Neural progenitor cell (in vitro differentiated cells): ENCODE measurements around the gene PBX2. TPM values are rescaled to one million over a fixed set of nuclear protein-coding genes. Genes with fewer than 3 reads are reported as not detected.

Experiments
- DNase-seq: peaks from one replicate; pipeline ENCODE4 v3.0.0-alpha.2; 2016; ENCODE audit warnings: low spot score
- H2AFZ ChIP-seq: fragments of 200-600 bp; sonication (generic); replicated peaks from 2 replicates; pipeline ENCODE4 v1.6.1; 2016; ENCODE audit warnings: antibody characterized with exemption
- H3F3A ChIP-seq: fragments of 200-600 bp; sonication (generic); 2 replicates; pipeline ENCODE4 v1.6.1; 2016; ENCODE audit warnings: antibody characterized with exemption, low read depth
- H3K27ac ChIP-seq: fragments of 200-600 bp; sonication (generic); 2 replicates; pipeline ENCODE4 v1.5.1; 2016; ENCODE audit warnings: mild to moderate bottlenecking
- H3K27me3 ChIP-seq: fragments of 200-600 bp; sonication (generic); 2 replicates; pipeline ENCODE4 v1.6.1; 2016; ENCODE audit warnings: mild to moderate bottlenecking, moderate library complexity
- H3K36me3 ChIP-seq: fragments of 200-600 bp; sonication (generic); 2 replicates; pipeline ENCODE4 v1.5.1; 2016
- H3K4me1 ChIP-seq: fragments of 200-600 bp; sonication (generic); 2 replicates; pipeline ENCODE4 v1.6.1; 2016; ENCODE audit warnings: mixed run types
- H3K4me2 ChIP-seq: fragments of 200-600 bp; sonication (generic); 2 replicates; pipeline ENCODE4 v1.6.1; 2016
- H3K4me3 ChIP-seq: fragments of 200-600 bp; sonication (generic); 2 replicates; pipeline ENCODE4 v1.5.1; 2016
- H3K79me2 ChIP-seq: fragments of 200-600 bp; sonication (generic); 2 replicates; pipeline ENCODE4 v1.6.1; 2016; ENCODE audit warnings: low read depth
- H3K9ac ChIP-seq: fragments of 200-600 bp; sonication (generic); 2 replicates; pipeline ENCODE4 v1.6.1; 2016
- H3K9me3 ChIP-seq: fragments of 200-600 bp; sonication (generic); 2 replicates; pipeline ENCODE4 v1.5.1; 2016; ENCODE audit warnings: low read depth
- H4K20me1 ChIP-seq: fragments of 200-600 bp; sonication (generic); 2 replicates; pipeline ENCODE4 v1.6.1; 2016; ENCODE audit warnings: low read depth
- H3K27ac Mint-ChIP-seq: 3 replicates; pipeline ENCODE4 v1.8.0; 2021; ENCODE audit warnings: mixed read lengths
- H3K27me3 Mint-ChIP-seq: 2 replicates; pipeline ENCODE4 v1.8.0; 2022; ENCODE audit warnings: low read depth, mild to moderate bottlenecking, inconsistent platforms, moderate library complexity, mixed read lengths; ENCODE audit not compliant: insufficient read depth
- H3K36me3 Mint-ChIP-seq: 3 replicates; pipeline ENCODE4 v1.8.0; 2021; ENCODE audit warnings: mixed read lengths
- H3K4me1 Mint-ChIP-seq: 3 replicates; pipeline ENCODE4 v1.8.0; 2021; ENCODE audit warnings: mixed read lengths
- H3K4me3 Mint-ChIP-seq: 3 replicates; pipeline ENCODE4 v1.8.0; 2021; ENCODE audit warnings: mild to moderate bottlenecking, moderate library complexity, mixed read lengths
- H3K9me3 Mint-ChIP-seq: 3 replicates; pipeline ENCODE4 v1.8.0; 2020; ENCODE audit warnings: mixed read lengths
- CTCF ChIP-seq: fragments of 200-600 bp; sonication (generic); IDR thresholded peaks from 2 replicates; pipeline ENCODE4 v1.5.1; 2017; ENCODE audit warnings: antibody characterized with exemption, mild to moderate bottlenecking
- EZH2 ChIP-seq: fragments of 200-600 bp; sonication (generic); IDR thresholded peaks from 2 replicates; pipeline ENCODE4 v1.6.1; 2017; ENCODE audit warnings: antibody characterized with exemption, mild to moderate bottlenecking, moderate library complexity
- EZH2phosphoT487 ChIP-seq: fragments of 200-600 bp; sonication (generic); IDR thresholded peaks from 2 replicates; pipeline ENCODE4 v1.6.1; 2017; ENCODE audit warnings: antibody characterized with exemption
- total RNA-seq: library from RNA; depleted of rRNA; stranded (reverse); fragments of >200 nt; gene quantifications from 2 replicates; pipeline ENCODE4 v1.2.3, GENCODE V29; 2015; ENCODE audit warnings: low replicate concordance

The PBX2 gene
- total RNA-seq, 1 donor from 2014 or later = 53.3 TPM

GRCh38 chr6:32192608-32193039 lies 2.6 kb upstream of the PBX2 start, which contains the start of gene GPSM3:
Gene GPSM3, minus strand, starts transcription at chr6:32192643. Its CDS starts 130 bp downstream, at chr6:32192513.
- H3K36me3 ChIP-seq = no peaks in the 10 kb centered on the region
- H3K79me2 ChIP-seq = peaks cover 34% of the 10 kb centered on the region
- peaks cover 32% of the 10 kb centered on the region for H3K4me1 ChIP-seq
- peak within 1 kb of the TSS; percentile 50 for H3K4me2 ChIP-seq
- no peak for TF ChIP-seq EZH2
- TF ChIP-seq CTCF = no peak
- no peak for TF ChIP-seq EZH2phosphoT487
- no peaks in the 10 kb centered on the region for H3K27me3 ChIP-seq
- H3K4me3 ChIP-seq = no peak within 1 kb of the TSS
- Mint-ChIP-seq H3K4me3 (peak within 1 kb of the TSS; percentile 72), H3K27me3 (peaks cover 5% of the 10 kb centered on the region), H3K27ac (peak within 1 kb of the TSS; percentile 91), H3K36me3 (peaks cover 3% of the 10 kb centered on the region), H3K9me3 (no peaks in the 10 kb centered on the region), H3K4me1 (peaks cover 58% of the 10 kb centered on the region)
- no peaks in the 10 kb centered on the region for H3K9me3 ChIP-seq
- H3K9ac ChIP-seq = no peak within 1 kb of the TSS
- no peak within 1 kb of the TSS for H2AFZ ChIP-seq
- peaks cover 45% of the 10 kb centered on the region for H3F3A ChIP-seq
- H4K20me1 ChIP-seq = peaks cover 13% of the 10 kb centered on the region
- no peak within 1 kb of the TSS for H3K27ac ChIP-seq
- DNase-seq = no peak

DNA sequence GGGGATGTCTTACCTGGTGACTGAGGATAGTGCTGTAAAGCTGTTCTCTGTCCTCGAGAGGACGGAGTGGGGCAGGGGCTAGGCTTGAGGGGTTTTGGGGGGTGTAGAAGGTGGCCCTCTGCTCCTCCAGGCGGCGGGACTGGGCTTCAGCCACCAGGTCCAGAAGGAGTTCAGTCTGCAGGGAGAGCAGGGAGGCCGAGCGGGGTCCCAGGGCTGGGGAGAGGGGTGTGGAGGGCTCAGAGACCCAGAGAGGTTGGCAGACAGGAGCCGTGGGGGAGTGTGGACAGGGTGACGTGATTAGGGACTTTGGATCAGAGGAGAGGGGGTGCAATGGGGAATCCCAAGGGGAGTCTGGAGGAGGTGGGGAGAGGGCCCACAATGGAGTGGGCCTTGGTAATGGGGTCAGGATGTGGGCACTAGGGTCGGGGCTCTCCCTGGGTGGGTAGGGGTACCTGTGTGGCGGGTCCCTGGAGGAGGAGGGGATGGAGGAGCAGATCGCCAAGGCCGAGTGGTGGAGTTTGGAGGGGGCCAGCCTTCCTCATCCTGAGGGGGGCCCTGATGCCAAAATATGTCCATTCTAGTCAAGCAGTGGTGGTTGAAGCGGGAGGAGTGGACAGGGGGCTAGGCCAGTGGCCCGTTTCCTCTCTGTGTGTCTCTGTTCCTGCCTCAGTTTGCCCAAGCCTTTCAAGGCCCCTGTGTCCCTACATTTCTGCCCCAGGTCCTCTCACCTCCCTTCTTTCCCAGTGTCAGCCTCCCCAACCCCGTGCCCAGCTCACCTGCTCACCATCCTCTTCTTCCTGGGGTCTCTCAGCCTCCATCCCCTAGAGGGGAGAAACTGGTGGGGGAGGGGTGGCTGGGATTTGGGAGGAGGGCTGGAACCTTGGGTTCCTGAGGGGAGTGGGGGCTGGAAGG lies 1.9 kb upstream of the PBX2 start:
- H3K4me3 ChIP-seq = no peak overlapping the region
- Mint-ChIP-seq H3K36me3 (peaks cover 9% of the 10 kb centered on the region), H3K4me3 (peak overlapping the region; percentile 72), H3K9me3 (no peaks in the 10 kb centered on the region), H3K4me1 (peaks cover 61% of the 10 kb centered on the region), H3K27ac (peak overlapping the region; percentile 90), H3K27me3 (peaks cover 5% of the 10 kb centered on the region)
- H3K27me3 ChIP-seq = no peaks in the 10 kb centered on the region
- no peaks in the 10 kb centered on the region for H3K36me3 ChIP-seq
- H3K27ac ChIP-seq = no peak overlapping the region
- H3F3A ChIP-seq = peaks cover 47% of the 10 kb centered on the region
- H2AFZ ChIP-seq = no peak overlapping the region
- peak overlapping the region; percentile 50 for H3K4me2 ChIP-seq
- peaks cover 29% of the 10 kb centered on the region for H3K4me1 ChIP-seq
- H3K79me2 ChIP-seq = peaks cover 36% of the 10 kb centered on the region
- no peaks in the 10 kb centered on the region for H3K9me3 ChIP-seq
- no peak for DNase-seq
- H3K9ac ChIP-seq = no peak overlapping the region
- TF ChIP-seq CTCF = no peak
- TF ChIP-seq EZH2 = no peak
- no peak for TF ChIP-seq EZH2phosphoT487
- H4K20me1 ChIP-seq = peaks cover 19% of the 10 kb centered on the region

- Histone ChIP-seq H3K4me1 (peaks cover 24% of the 10 kb centered on the region), H3K27me3 (no peaks in the 10 kb centered on the region), H3K9me3 (no peaks in the 10 kb centered on the region), H3F3A (peaks cover 50% of the 10 kb centered on the region), H3K4me2 (peak overlapping the region; percentile 99), H3K9ac (no peak overlapping the region), H4K20me1 (peaks cover 23% of the 10 kb centered on the region), H3K4me3 (peak overlapping the region; percentile 88), H3K27ac (peak overlapping the region; percentile 78), H3K36me3 (no peaks in the 10 kb centered on the region), H3K79me2 (peaks cover 36% of the 10 kb centered on the region), H2AFZ (no peak overlapping the region)
- Mint-ChIP-seq H3K36me3 (peaks cover 15% of the 10 kb centered on the region), H3K27ac (peak overlapping the region; percentile 90), H3K27me3 (peaks cover 8% of the 10 kb centered on the region), H3K9me3 (no peaks in the 10 kb centered on the region), H3K4me1 (peaks cover 61% of the 10 kb centered on the region), H3K4me3 (peak overlapping the region; percentile 72)
- no peak for DNase-seq
- TF ChIP-seq EZH2phosphoT487 (no peak), EZH2 (no peak), CTCF (no peak)
Measured at GRCh38 chr6:32190911-32191677, 1.1 kb upstream of the PBX2 start.
